Measurements from ENCODE around the gene ITGB3.
"Not testable (repeated sequence)": the region's sequence is repeated elsewhere in the genome, so short reads cannot be mapped to it uniquely, and the experiment has no call there.

DNA sequence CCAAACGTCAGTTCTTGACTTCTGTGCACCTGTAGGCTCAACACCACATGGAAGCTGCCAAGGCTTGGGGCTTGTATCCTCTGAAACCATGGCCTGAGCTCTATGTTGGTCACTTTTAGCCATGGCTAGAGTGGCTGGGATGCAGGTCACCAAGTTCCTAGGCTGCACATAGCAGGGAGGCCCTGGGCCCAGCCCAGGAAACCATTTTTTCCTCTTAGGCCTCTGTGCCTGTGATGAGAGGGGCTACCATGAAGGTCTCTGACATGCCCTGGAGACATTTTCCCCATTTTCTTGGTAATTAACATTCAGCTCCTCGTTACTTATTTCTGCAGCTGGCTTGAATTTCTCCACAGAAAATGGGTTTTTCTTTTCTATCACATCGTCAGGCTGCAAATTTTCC lies 15.3 kb downstream of the ITGB3 start:
- not testable (repeated sequence) for TF ChIP-seq POLR2A (IDR thresholded peaks at IDR 0.05; ENCODE audit: low read depth, low read length); POLR2AphosphoS5 (IDR thresholded peaks at IDR 0.05; ENCODE audit: low read depth, low read length); SPI1 (IDR thresholded peaks at IDR 0.05; ENCODE audit: low read depth, low read length); TAF1 (IDR thresholded peaks at IDR 0.05; ENCODE audit: low read depth, low read length); PAX5 (IDR thresholded peaks at IDR 0.05; ENCODE audit: insufficient read depth, low read length, severe bottlenecking); POU2F2 (IDR thresholded peaks at IDR 0.05; ENCODE audit: low read depth, low read length)

All from GM12891 (cell line).